HG03135 (cell line): Measurements from ENCODE around the gene SLC26A4.
A peak's percentile ranks its signal among the peaks of the same experiment; 100 is the strongest.

Experiments
- ATAC-seq: cut with Tn5 transposase; IDR thresholded peaks from one replicate; pipeline ENCODE4 v1.9.1; 2021; ENCODE audit warnings: mild to moderate bottlenecking, moderate library complexity; ENCODE audit not compliant: unreplicated experiment

SLC26A4 gene

DNA sequence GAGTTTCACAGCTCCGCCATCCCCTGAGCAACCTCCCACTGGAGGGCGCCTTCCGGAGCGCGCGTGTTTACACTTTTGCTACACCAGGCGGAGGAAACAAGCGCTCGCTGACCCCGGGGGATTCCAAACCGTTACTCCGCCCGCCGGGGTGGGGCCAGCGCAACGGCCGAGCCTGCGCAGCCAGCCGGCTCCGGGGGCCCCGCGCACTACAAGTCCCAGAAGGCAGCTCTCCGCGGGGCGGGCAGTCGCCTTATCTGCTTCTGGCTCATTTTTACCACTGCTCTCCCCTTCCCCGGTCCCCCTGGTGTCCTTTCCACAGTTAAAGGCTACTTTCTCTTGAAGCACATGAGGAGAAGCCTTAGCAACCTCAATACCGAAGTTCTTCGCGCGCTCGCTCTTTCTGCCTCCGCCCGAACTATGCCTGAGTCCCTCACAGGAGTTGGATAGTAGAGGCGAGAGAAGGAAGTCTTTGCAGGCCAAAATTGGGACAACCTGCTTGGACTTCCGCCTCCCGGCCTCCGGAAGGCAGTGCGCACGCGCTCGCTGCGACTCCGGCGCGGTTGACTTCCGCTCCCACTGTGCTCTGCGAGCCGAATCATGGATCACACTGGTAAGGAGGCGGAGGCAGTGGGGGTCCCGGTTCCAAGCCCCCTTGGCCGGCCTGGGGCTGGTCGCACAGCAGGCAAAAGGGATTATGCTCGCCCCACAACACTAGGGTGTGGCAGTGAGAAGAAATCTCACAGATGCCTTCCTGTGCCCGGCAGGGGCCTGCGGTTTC lies 83.1 kb downstream of the SLC26A4 start, which contains the start of gene CBLL1:
Gene CBLL1 (plus strand): TSS at position 576 of the 778 bp plus-strand sequence. CDS start 22 bp downstream, at position 598.
- peak; percentile 92 for ATAC-seq

DNA sequence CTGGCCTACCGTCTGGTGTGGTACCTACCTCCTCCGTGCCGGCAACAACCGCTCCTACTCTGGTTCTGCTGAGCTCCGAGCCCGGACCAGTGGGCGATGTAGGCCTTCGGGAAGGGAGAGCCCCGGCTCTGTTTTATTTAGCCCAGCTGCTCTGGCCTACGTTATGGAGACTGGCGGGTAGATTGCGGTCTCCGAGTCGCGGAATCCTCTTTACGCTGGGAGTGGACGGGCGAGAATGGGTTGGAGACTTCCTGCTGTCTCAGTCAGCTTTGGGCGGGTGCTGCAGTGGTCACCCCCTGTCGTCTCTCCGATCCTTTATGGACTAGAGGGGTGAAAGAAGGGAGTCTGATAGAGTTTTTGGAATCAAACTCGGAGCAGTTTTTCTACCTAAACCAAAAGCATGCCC lies 83.7 kb downstream of the SLC26A4 start:
- ATAC-seq, result peak; percentile 41

- no peak for ATAC-seq
These were observed 85.4 kb downstream of the SLC26A4 start for GRCh38 chr7:107746006-107746405.

DNA sequence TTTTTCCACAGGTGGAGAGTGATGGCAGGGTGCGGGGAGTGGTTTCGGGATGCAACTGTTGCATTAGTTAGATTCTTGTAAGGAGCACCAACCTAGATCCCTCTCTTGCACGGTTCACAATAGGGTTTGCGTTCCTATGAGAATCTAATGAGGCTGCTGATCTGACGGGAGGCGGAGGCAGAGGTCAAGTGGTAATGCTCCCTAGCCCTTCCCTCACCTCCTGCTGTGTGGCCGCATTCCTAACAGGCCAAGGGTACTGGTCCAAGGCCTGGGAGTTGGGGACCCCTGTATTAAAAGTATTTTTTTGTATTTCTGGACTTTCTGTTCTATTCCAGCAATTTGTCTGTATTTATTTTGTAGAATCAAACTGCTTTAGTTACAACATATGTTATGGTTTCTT lies 90.5 kb downstream of the SLC26A4 start:
- ATAC-seq, result no peak

DNA sequence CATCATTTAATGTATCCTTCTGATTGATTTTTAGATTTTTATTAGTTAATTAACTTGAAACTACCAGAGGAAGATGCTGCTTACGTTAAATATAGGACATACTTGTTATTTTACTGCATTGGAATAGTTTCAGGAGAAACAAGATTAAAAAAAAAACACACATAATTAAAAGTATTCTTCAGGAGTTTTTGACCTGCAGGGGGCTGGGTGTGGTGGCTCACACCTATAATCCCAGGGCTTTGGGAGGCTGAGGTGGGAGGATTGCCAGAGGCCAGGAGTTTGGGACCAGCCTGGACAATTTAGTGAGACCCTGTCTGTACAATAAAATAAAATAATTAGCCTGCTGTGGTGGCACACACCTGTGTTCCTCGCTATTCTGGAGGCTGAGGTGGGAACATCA lies 94.0 kb downstream of the SLC26A4 start:
- ATAC-seq, result no peak

- ATAC-seq, result no peak
These were observed 98.0 kb downstream of the SLC26A4 start for GRCh38 chr7:107758667-107759066.

- no peak for ATAC-seq
These were observed 106.8 kb downstream of the SLC26A4 start for GRCh38 chr7:107767391-107767790.
